ENCODE measurements around the gene CCDC50. TPM values are rescaled to one million over a fixed set of nuclear protein-coding genes. Genes with fewer than 3 reads are reported as not detected.

The CCDC50 gene
- total RNA-seq, 1 donor from 2014 or later, result 63.5 TPM

DNA sequence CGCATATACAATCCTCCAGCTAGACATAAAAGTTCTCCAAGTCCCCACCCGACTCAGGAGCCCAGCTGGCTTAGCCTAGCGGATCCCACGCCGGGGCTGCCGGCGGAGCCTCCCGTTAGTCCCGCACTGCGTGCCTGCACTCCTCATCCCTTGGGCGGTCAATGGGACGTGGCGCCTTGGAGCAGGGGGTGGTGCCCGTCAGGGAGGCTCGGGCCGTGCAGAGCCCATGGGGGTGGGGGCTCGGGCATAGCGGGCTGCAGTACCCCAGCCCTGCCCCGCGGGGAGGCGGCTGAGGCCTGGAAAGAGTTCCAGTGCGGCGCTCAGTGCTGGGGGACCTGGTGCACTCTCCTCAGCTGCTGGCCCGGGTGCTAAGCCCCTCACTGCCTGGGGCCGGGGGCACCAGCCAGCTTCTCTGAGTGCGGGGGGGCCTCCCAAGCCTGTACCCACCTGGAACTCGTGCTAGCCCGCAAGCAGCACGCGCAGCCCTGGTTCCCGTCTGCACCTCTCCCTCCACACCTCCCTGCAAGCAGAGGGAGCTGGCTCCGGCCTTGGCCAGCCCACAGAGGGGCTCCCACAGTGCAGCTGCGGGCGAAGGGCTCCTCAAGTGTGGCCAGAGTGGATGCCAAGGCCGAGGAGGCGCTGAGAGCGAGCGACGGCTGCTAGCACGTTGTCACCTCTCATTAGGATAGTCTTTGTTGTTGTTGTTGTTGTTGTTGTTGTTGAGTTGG, 12.2 kb upstream of the CCDC50 start:
- Mint-ChIP-seq H3K9me3 (ENCODE audit: unreplicated experiment) (no peaks in the 10 kb centered on the region), H3K27ac (ENCODE audit: unreplicated experiment) (no peak overlapping the region), H3K4me3 (ENCODE audit: unreplicated experiment) (no peak overlapping the region), H3K4me1 (ENCODE audit: unreplicated experiment) (no peaks in the 10 kb centered on the region), H3K36me3 (ENCODE audit: low read depth, unreplicated experiment) (no peaks in the 10 kb centered on the region), H3K27me3 (ENCODE audit: unreplicated experiment) (no peaks in the 10 kb centered on the region)
- no peak for DNase-seq (ENCODE audit: low spot score)
- TF ChIP-seq, protein P1, sequence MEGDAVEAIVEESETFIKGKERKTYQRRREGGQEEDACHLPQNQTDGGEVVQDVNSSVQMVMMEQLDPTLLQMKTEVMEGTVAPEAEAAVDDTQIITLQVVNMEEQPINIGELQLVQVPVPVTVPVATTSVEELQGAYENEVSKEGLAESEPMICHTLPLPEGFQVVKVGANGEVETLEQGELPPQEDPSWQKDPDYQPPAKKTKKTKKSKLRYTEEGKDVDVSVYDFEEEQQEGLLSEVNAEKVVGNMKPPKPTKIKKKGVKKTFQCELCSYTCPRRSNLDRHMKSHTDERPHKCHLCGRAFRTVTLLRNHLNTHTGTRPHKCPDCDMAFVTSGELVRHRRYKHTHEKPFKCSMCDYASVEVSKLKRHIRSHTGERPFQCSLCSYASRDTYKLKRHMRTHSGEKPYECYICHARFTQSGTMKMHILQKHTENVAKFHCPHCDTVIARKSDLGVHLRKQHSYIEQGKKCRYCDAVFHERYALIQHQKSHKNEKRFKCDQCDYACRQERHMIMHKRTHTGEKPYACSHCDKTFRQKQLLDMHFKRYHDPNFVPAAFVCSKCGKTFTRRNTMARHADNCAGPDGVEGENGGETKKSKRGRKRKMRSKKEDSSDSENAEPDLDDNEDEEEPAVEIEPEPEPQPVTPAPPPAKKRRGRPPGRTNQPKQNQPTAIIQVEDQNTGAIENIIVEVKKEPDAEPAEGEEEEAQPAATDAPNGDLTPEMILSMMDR (IDR thresholded peaks at IDR 0.05; ENCODE audit: unreplicated experiment), result no peak

DNA sequence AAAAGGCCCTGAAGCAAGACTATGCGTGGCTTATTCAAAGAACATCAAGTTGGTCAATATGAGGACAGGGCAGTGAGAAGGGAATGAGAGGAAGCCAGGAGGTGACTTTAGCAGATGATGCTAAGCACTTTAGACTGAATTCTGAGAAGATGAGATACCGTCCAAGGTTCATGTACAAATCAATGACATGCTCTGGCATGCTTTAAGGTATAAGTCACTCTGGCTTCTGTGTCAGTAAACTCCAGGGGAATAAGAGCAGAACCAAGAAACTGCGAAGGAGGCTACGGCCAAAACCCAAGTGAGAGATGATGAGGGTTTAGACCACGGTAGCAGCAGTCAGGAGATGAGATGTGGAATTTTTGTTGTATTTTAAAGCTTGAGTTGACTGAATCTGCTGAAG, 8.9 kb upstream of the CCDC50 start:
- DNase-seq (ENCODE audit: low spot score), result no peak
- TF ChIP-seq, protein P1 (IDR thresholded peaks at IDR 0.05; ENCODE audit: unreplicated experiment), result no peak
- H3K9me3 Mint-ChIP-seq (ENCODE audit: unreplicated experiment), result no peaks in the 10 kb centered on the region
- H3K27ac Mint-ChIP-seq (ENCODE audit: unreplicated experiment), result no peak overlapping the region
- H3K4me1 Mint-ChIP-seq (ENCODE audit: unreplicated experiment), result no peaks in the 10 kb centered on the region
- H3K36me3 Mint-ChIP-seq (ENCODE audit: low read depth, unreplicated experiment), result no peaks in the 10 kb centered on the region
- no peak overlapping the region for H3K4me3 Mint-ChIP-seq (ENCODE audit: unreplicated experiment)
- H3K27me3 Mint-ChIP-seq (ENCODE audit: unreplicated experiment), result no peaks in the 10 kb centered on the region

DNA sequence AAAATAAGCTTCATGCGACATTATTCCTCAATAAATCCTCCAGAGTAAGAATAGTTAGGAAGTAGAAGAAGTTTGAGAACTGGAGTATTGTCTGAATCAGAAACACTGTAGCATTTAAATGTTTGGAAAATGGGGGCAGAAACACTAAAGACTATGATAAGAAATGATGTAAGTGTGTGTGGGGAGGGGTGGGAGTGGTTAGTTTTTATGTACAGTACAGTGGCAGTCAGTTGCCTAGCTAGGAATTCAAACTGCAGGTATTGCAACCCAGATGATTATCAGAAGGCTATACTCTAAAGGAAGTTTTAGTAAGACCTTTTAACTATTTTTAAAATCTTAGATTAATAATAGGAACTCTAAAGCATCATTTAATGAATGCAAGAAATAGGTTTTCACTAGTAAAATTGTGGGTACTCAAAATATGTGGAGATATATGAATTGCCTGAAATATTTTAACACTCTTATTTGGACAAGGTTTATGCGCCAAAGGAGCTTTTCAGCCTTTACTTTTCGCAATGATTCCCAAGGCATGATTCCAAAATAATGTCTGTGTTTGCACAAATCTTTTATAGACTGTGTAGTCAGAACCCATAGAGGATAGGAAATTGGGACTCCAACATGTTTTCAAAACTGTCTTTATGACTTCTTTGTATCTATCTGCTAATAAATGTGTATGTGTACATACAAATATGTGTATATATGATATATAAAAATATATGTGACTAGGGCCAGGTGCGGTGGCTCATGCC, 8.0 kb upstream of the CCDC50 start:
- Mint-ChIP-seq H3K4me1 (ENCODE audit: unreplicated experiment) (no peaks in the 10 kb centered on the region), H3K27me3 (ENCODE audit: unreplicated experiment) (no peaks in the 10 kb centered on the region), H3K27ac (ENCODE audit: unreplicated experiment) (no peak overlapping the region), H3K36me3 (ENCODE audit: low read depth, unreplicated experiment) (no peaks in the 10 kb centered on the region), H3K9me3 (ENCODE audit: unreplicated experiment) (no peaks in the 10 kb centered on the region), H3K4me3 (ENCODE audit: unreplicated experiment) (no peak overlapping the region)
- DNase-seq (ENCODE audit: low spot score), result no peak
- TF ChIP-seq, protein P1 (IDR thresholded peaks at IDR 0.05; ENCODE audit: unreplicated experiment), result no peak

DNA sequence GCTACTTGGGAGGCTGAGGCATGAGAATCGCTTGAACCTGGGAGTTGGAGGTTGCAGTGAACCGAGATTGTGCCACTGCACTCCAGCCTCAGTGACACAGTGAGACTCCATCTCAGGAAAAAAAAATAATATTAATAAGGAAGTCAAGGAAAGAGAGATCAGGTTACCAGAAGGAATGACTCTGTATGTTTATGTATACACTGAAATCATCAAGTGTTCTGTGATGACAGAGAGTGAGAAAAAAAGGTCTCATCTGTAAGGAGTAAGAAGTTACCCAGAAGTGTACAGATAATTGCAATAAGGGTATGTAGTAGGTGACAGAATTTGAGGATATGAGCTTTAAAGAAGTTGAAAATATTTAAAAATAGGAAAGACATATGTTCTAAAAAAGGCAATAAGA, 4.3 kb upstream of the CCDC50 start:
- TF ChIP-seq, protein P1 (IDR thresholded peaks at IDR 0.05; ENCODE audit: unreplicated experiment), result no peak
- Mint-ChIP-seq H3K9me3 (ENCODE audit: unreplicated experiment) (no peaks in the 10 kb centered on the region), H3K4me1 (ENCODE audit: unreplicated experiment) (peaks cover 9% of the 10 kb centered on the region), H3K36me3 (ENCODE audit: low read depth, unreplicated experiment) (peaks cover 5% of the 10 kb centered on the region), H3K4me3 (ENCODE audit: unreplicated experiment) (no peak overlapping the region), H3K27ac (ENCODE audit: unreplicated experiment) (no peak overlapping the region), H3K27me3 (ENCODE audit: unreplicated experiment) (peaks cover 11% of the 10 kb centered on the region)
- DNase-seq (ENCODE audit: low spot score), result no peak

DNA sequence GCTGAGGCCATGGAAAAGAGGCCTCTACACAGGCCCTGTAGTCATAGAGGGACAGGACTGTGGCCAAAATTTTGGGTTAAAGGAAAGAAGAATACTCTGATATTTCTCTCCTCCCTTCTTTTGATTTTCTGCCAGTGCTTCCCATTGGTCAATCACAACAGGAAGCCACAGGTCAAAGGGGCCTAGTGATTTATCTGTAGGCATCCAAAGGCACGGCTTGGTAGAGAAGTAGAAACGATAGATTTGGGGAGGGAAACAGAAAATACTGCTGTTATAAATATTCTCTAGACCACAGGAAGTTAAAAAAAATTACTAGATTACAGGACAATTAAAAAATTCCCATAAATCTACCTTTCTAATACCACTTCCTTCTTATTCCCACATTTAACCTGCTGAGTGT, 1.7 kb upstream of the CCDC50 start:
- H3K4me3 Mint-ChIP-seq (ENCODE audit: unreplicated experiment), result no peak overlapping the region
- no peak overlapping the region for H3K27ac Mint-ChIP-seq (ENCODE audit: unreplicated experiment)
- peaks cover 23% of the 10 kb centered on the region for H3K27me3 Mint-ChIP-seq (ENCODE audit: unreplicated experiment)
- no peak for DNase-seq (ENCODE audit: low spot score)
- no peaks in the 10 kb centered on the region for H3K9me3 Mint-ChIP-seq (ENCODE audit: unreplicated experiment)
- TF ChIP-seq, protein P1 (IDR thresholded peaks at IDR 0.05; ENCODE audit: unreplicated experiment), result no peak
- peaks cover 5% of the 10 kb centered on the region for H3K36me3 Mint-ChIP-seq (ENCODE audit: low read depth, unreplicated experiment)
- H3K4me1 Mint-ChIP-seq (ENCODE audit: unreplicated experiment), result peaks cover 34% of the 10 kb centered on the region
